Measurements from ENCODE around the gene SYT17.

DNA sequence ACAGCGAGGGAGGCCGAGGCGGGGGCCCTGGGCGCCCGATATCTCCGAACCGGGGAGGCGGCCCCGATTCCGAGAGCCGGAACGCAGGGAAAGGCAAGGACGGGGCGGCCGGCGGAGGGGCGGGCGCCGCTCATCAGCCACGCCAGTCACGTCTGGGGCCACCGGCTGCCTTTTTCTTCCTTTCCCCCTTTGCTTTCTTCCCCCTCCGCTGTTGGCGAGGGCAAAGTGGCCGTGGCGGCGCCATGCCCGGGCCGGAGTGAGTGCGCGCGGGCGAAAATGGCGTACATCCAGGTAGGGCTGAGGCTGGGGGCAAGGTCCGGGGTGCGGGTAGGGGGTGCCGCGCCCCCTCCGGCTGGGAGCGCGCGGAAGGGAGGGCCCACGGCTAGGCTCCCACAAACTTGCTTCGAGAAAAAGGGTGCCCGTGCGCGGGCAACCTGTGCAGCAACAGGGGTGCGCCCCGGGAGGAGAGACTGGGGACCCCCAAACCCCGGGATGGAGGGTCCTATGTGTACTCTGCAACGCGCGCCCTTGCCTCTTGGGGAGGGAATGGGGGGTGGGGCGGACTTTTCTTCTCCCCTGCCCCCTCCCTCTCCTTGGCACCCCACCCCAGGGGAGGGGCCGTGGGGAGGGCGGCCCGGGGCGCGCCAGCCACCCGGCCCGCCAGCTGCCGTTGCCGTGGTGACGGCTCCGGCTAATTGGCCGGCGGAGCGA lies 486 bp downstream of the SYT17 start:
- peak; percentile 6; the same call in 1 of the 2 replicates for TF ChIP-seq CTCF (tag by site-specific recombination; IDR thresholded peaks at IDR 0.05)
- TF ChIP-seq ZNF214 (tag by site-specific recombination; IDR thresholded peaks at IDR 0.05; ENCODE audit: borderline replicate concordance): no peak
- peak; percentile 83 for TF ChIP-seq YY1 (tag by site-specific recombination; IDR thresholded peaks at IDR 0.05)
- TF ChIP-seq ZBTB26 (tag by site-specific recombination; optimal IDR thresholded peaks at IDR 0.05): peak; percentile 84
- TF ChIP-seq, protein P1, sequence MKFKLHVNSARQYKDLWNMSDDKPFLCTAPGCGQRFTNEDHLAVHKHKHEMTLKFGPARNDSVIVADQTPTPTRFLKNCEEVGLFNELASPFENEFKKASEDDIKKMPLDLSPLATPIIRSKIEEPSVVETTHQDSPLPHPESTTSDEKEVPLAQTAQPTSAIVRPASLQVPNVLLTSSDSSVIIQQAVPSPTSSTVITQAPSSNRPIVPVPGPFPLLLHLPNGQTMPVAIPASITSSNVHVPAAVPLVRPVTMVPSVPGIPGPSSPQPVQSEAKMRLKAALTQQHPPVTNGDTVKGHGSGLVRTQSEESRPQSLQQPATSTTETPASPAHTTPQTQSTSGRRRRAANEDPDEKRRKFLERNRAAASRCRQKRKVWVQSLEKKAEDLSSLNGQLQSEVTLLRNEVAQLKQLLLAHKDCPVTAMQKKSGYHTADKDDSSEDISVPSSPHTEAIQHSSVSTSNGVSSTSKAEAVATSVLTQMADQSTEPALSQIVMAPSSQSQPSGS (tag by site-specific recombination; IDR thresholded peaks at IDR 0.05; ENCODE audit: low read depth): no peak
- TF ChIP-seq, protein P2, sequence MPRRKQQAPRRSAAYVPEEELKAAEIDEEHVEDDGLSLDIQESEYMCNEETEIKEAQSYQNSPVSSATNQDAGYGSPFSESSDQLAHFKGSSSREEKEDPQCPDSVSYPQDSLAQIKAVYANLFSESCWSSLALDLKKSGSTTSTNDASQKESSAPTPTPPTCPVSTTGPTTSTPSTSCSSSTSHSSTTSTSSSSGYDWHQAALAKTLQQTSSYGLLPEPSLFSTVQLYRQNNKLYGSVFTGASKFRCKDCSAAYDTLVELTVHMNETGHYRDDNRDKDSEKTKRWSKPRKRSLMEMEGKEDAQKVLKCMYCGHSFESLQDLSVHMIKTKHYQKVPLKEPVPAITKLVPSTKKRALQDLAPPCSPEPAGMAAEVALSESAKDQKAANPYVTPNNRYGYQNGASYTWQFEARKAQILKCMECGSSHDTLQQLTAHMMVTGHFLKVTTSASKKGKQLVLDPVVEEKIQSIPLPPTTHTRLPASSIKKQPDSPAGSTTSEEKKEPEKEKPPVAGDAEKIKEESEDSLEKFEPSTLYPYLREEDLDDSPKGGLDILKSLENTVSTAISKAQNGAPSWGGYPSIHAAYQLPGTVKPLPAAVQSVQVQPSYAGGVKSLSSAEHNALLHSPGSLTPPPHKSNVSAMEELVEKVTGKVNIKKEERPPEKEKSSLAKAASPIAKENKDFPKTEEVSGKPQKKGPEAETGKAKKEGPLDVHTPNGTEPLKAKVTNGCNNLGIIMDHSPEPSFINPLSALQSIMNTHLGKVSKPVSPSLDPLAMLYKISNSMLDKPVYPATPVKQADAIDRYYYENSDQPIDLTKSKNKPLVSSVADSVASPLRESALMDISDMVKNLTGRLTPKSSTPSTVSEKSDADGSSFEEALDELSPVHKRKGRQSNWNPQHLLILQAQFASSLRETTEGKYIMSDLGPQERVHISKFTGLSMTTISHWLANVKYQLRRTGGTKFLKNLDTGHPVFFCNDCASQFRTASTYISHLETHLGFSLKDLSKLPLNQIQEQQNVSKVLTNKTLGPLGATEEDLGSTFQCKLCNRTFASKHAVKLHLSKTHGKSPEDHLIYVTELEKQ (tag by site-specific recombination; IDR thresholded peaks at IDR 0.05; ENCODE audit: borderline replicate concordance): no peak
- no peak for TF ChIP-seq ZNF792 (tag by site-specific recombination; IDR thresholded peaks at IDR 0.05)
- TF ChIP-seq SALL2 (tag by site-specific recombination; IDR thresholded peaks at IDR 0.05; ENCODE audit: borderline replicate concordance): no peak
- TF ChIP-seq, protein P3, sequence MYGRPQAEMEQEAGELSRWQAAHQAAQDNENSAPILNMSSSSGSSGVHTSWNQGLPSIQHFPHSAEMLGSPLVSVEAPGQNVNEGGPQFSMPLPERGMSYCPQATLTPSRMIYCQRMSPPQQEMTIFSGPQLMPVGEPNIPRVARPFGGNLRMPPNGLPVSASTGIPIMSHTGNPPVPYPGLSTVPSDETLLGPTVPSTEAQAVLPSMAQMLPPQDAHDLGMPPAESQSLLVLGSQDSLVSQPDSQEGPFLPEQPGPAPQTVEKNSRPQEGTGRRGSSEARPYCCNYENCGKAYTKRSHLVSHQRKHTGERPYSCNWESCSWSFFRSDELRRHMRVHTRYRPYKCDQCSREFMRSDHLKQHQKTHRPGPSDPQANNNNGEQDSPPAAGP (tag by site-specific recombination; IDR thresholded peaks at IDR 0.05): 0 out of 2 replicates have a peak, but pooled peaks have one; percentile 48
- no peak for TF ChIP-seq MYNN (tag by site-specific recombination; IDR thresholded peaks at IDR 0.05; ENCODE audit: borderline replicate concordance)
- TF ChIP-seq ZBTB1 (tag by site-specific recombination; IDR thresholded peaks at IDR 0.05): no peak
